Measurements from ENCODE around the gene GIPC2. TPM values are rescaled to one million over a fixed set of nuclear protein-coding genes. Genes with fewer than 3 reads are reported as not detected.
"Not testable (repeated sequence)": the region's sequence is repeated elsewhere in the genome, so short reads cannot be mapped to it uniquely, and the experiment has no call there.

GIPC2 gene
- total RNA-seq, 1 donor: 0.63 TPM

GRCh38 chr1:78081980-78082860 is 36.5 kb downstream of the GIPC2 start:
- TF ChIP-seq CTCF (IDR thresholded peaks at IDR 0.05; ENCODE audit: insufficient read depth, low read length): no peak
- H3K4me3 ChIP-seq (ENCODE audit: low read depth, low read length): no peak overlapping the region
- DNase-seq (ENCODE audit: low read depth): peak; percentile 60

- not testable (repeated sequence) for H3K4me3 ChIP-seq (ENCODE audit: low read depth, low read length)
These were observed 38.9 kb downstream of the GIPC2 start for GRCh38 chr1:78084639-78085038.

GRCh38 chr1:78086697-78087096 is 40.9 kb downstream of the GIPC2 start:
- TF ChIP-seq CTCF (IDR thresholded peaks at IDR 0.05; ENCODE audit: insufficient read depth, low read length): no peak
- no peak for DNase-seq (ENCODE audit: low read depth)
- no peak overlapping the region for H3K4me3 ChIP-seq (ENCODE audit: low read depth, low read length)

More at GRCh38 chr1:78084639-78085038, 38.9 kb downstream of the GIPC2 start:
- not testable (repeated sequence) for DNase-seq (ENCODE audit: low read depth)

- no peak for TF ChIP-seq CTCF (IDR thresholded peaks at IDR 0.05; ENCODE audit: insufficient read depth, low read length)
- H3K4me3 ChIP-seq (ENCODE audit: low read depth, low read length): no peak overlapping the region
- DNase-seq (ENCODE audit: low read depth): no peak
These were observed 42.2 kb downstream of the GIPC2 start for GRCh38 chr1:78088015-78088414.

GRCh38 chr1:78088486-78088885 is 42.7 kb downstream of the GIPC2 start:
- no peak overlapping the region for H3K4me3 ChIP-seq (ENCODE audit: low read depth, low read length)
- TF ChIP-seq CTCF (IDR thresholded peaks at IDR 0.05; ENCODE audit: insufficient read depth, low read length): no peak
- DNase-seq (ENCODE audit: low read depth): no peak

- no peak for DNase-seq (ENCODE audit: low read depth)
- no peak overlapping the region for H3K4me3 ChIP-seq (ENCODE audit: low read depth, low read length)
- TF ChIP-seq CTCF (IDR thresholded peaks at IDR 0.05; ENCODE audit: insufficient read depth, low read length): no peak
These were observed 43.2 kb downstream of the GIPC2 start for GRCh38 chr1:78089010-78089409.

GRCh38 chr1:78090472-78091133 is 44.8 kb downstream of the GIPC2 start:
- H3K4me3 ChIP-seq (ENCODE audit: low read depth, low read length): no peak overlapping the region
- no peak for TF ChIP-seq CTCF (IDR thresholded peaks at IDR 0.05; ENCODE audit: insufficient read depth, low read length)
- no peak for DNase-seq (ENCODE audit: low read depth)
